CD4-positive, alpha-beta T cell (primary cell): ENCODE measurements around the gene SLX4. TPM values are rescaled to one million over a fixed set of nuclear protein-coding genes. Genes with fewer than 3 reads are reported as not detected.

ENCODE experiments used
- ATAC-seq: fragments of 200-7000 bp; cut with Tn5 transposase; one replicate; pipeline ENCODE4 v1.10.0; 2022; ENCODE audit warnings: mild to moderate bottlenecking; ENCODE audit not compliant: poor library complexity
- CTCF ChIA-PET: fragments of 350-600 bp; sonication (Branson Sonifier 250); formaldehyde crosslinking; loops from one replicate; lab custom pipeline; 2021; ENCODE audit warnings: antibody characterized with exemption, inconsistent platforms; lab: Charles Lee
- POLR2A ChIA-PET: fragments of 350-600 bp; sonication (Branson Sonifier 250); formaldehyde crosslinking; loops from one replicate; lab custom pipeline; 2021; ENCODE audit warnings: antibody characterized with exemption, inconsistent platforms; lab: Charles Lee
- DNase-seq, 14 experiments: peaks; one replicate each; pipeline ENCODE4 v3.0.0-alpha.2; 2013 to 2020; ENCODE audit warnings: mixed read lengths in 2 of 14
- H3K27ac ChIP-seq, 2 donors: one replicate each; pipeline versions ENCODE4 v1.5.1 to v1.7.0; 2013; ENCODE audit warnings: low read length in 2 of 2, low read depth in 1 of 2, mild to moderate bottlenecking in 1 of 2
- H3K27me3 ChIP-seq, 2 experiments: 1 replicate in 1 of 2; 2 replicates in 1 of 2; pipeline versions ENCODE4 v1.6.1 to v1.7.0; 2013; ENCODE audit warnings: low read length in 2 of 2, control low read depth in 1 of 2, mild to moderate bottlenecking in 1 of 2, moderate library complexity in 1 of 2; ENCODE audit not compliant: insufficient read depth in 2 of 2, control insufficient read depth in 1 of 2
- H3K36me3 ChIP-seq: one replicate; pipeline ENCODE4 v1.6.1; 2013; ENCODE audit warnings: low read length, control low read depth; ENCODE audit not compliant: insufficient read depth
- H3K4me1 ChIP-seq: one replicate; pipeline ENCODE4 v1.6.1; 2013; ENCODE audit warnings: low read length, control low read depth; ENCODE audit not compliant: insufficient read depth
- H3K4me3 ChIP-seq: one replicate; pipeline ENCODE4 v1.5.1; 2013; ENCODE audit warnings: mild to moderate bottlenecking, low read length, moderate library complexity
- H3K9me3 ChIP-seq, 2 experiments: 1 replicate in 1 of 2; 2 replicates in 1 of 2; pipeline versions ENCODE4 v1.6.1 to v1.7.0; 2013; ENCODE audit warnings: low read length in 2 of 2, mild to moderate bottlenecking in 2 of 2, control low read depth in 1 of 2, moderate library complexity in 1 of 2; ENCODE audit not compliant: control insufficient read depth in 1 of 2, insufficient read depth in 1 of 2
- H3K27ac Mint-ChIP-seq: one replicate; pipeline ENCODE4 v1.8.0; 2020; ENCODE audit warnings: mixed read lengths
- H3K27me3 Mint-ChIP-seq: one replicate; pipeline ENCODE4 v1.8.0; 2021; ENCODE audit warnings: mixed read lengths
- H3K36me3 Mint-ChIP-seq: one replicate; pipeline ENCODE4 v1.8.0; 2021; ENCODE audit warnings: low read depth, mixed read lengths
- H3K4me1 Mint-ChIP-seq: one replicate; pipeline ENCODE4 v1.8.0; 2021; ENCODE audit warnings: low read depth, mixed read lengths
- H3K4me3 Mint-ChIP-seq: one replicate; pipeline ENCODE4 v1.8.0; 2020; ENCODE audit warnings: mild to moderate bottlenecking, mixed read lengths
- H3K9me3 Mint-ChIP-seq: one replicate; pipeline ENCODE4 v1.8.0; 2020; ENCODE audit warnings: mixed read lengths
- CTCF ChIP-seq: fragments of 200-600 bp; IDR thresholded peaks from one replicate; pipeline ENCODE4 v1.8.0; 2022; ENCODE audit warnings: antibody characterized with exemption, mild to moderate bottlenecking
- intact Hi-C, 2 experiments: fragments of 100-400 bp; cut with DNase I in 1 of 2; cut with micrococcal nuclease in 1 of 2; formaldehyde crosslinking; loops; one replicate each; pipeline versions ENCODE4 v1.15.1 to v1.9.0; 2023 to 2025; cut with DNase I, micrococcal nuclease
- total RNA-seq, 174 experiments: library from RNA in 2 of 174; stranded (reverse) in 2 of 174; gene quantifications; one replicate each; pipeline ENCODE4 v1.2.3 and lab custom pipeline; 2021 to 2026

Gene SLX4
- total RNA-seq, 2 experiments from 2014 or later, result 5.1 to 5.2 TPM

- intact Hi-C loops, result no loop called here
- peaks cover 48% of the 10 kb centered on the region for H3K36me3 Mint-ChIP-seq
- ATAC-seq, result no peak
Observed at GRCh38 chr16:3602320-3602653, 9.1 kb downstream of the SLX4 start.

GRCh38 chr16:3601614-3602319 is 9.6 kb downstream of the SLX4 start:
- H3K27ac ChIP-seq, result no peak overlapping the region
- no peak for TF ChIP-seq CTCF
- H3K4me3 ChIP-seq, result no peak overlapping the region
- Mint-ChIP-seq H3K27ac (no peak overlapping the region), H3K36me3 (peaks cover 48% of the 10 kb centered on the region), H3K4me3 (no peak overlapping the region), H3K4me1 (no peaks in the 10 kb centered on the region), H3K27me3 (no peaks in the 10 kb centered on the region), H3K9me3 (no peaks in the 10 kb centered on the region)
- DNase-seq (no peak), ATAC-seq (no peak)
- POLR2A ChIA-PET, result no interaction called here
- peaks cover 0 to 4% of the 10 kb centered on the region in 2 experiments for H3K9me3 ChIP-seq
- H3K27me3 ChIP-seq, result no peaks in the 10 kb centered on the region
- H3K4me1 ChIP-seq, result no peaks in the 10 kb centered on the region
- intact Hi-C loops, result no loop called here
- CTCF ChIA-PET, result no interaction called here
- H3K36me3 ChIP-seq, result peaks cover 21% of the 10 kb centered on the region

More at GRCh38 chr16:3602320-3602653, 9.1 kb downstream of the SLX4 start:
- Histone ChIP-seq H3K36me3 (peaks cover 21% of the 10 kb centered on the region), H3K4me3 (no peak overlapping the region), H3K9me3 (peaks cover 0 to 4% of the 10 kb centered on the region in 2 experiments), H3K27me3 (no peaks in the 10 kb centered on the region), H3K27ac (no peak overlapping the region), H3K4me1 (no peaks in the 10 kb centered on the region)
- ChIA-PET CTCF (no interaction called here), POLR2A (no interaction called here)
- Mint-ChIP-seq H3K4me3 (no peak overlapping the region), H3K4me1 (no peaks in the 10 kb centered on the region), H3K9me3 (no peaks in the 10 kb centered on the region), H3K27me3 (no peaks in the 10 kb centered on the region), H3K27ac (no peak overlapping the region)
- no peak for TF ChIP-seq CTCF
- DNase-seq, result no peak

- Histone ChIP-seq H3K36me3 (peaks cover 23% of the 10 kb centered on the region), H3K4me3 (no peak overlapping the region), H3K27me3 (no peaks in the 10 kb centered on the region), H3K27ac (no peak overlapping the region), H3K4me1 (no peaks in the 10 kb centered on the region), H3K9me3 (peaks cover 0 to 4% of the 10 kb centered on the region in 2 experiments)
- Mint-ChIP-seq H3K4me1 (no peaks in the 10 kb centered on the region), H3K27me3 (no peaks in the 10 kb centered on the region), H3K9me3 (no peaks in the 10 kb centered on the region), H3K36me3 (peaks cover 48% of the 10 kb centered on the region), H3K4me3 (no peak overlapping the region), H3K27ac (no peak overlapping the region)
- no peak for ATAC-seq
- POLR2A ChIA-PET, result interaction anchor here (0.6 kb wide), 1 partner anchor 12 kb away, joined by 3 read pairs; no protein-coding TSS in a partner anchor
- TF ChIP-seq CTCF, result no peak
- intact Hi-C loops, result no loop called here
- CTCF ChIA-PET, result no interaction called here
- DNase-seq, result no peak
Observed at GRCh38 chr16:3599922-3600321, 11.5 kb downstream of the SLX4 start.
